Neural progenitor cell (in vitro differentiated cells): ENCODE data around the gene EDEM1.

Experiments
- CTCF ChIP-seq: fragments of 200-600 bp; sonication (generic); IDR thresholded peaks from 2 replicates; pipeline ENCODE4 v1.5.1; 2017; ENCODE audit warnings: antibody characterized with exemption, mild to moderate bottlenecking
- EZH2 ChIP-seq: fragments of 200-600 bp; sonication (generic); IDR thresholded peaks from 2 replicates; pipeline ENCODE4 v1.6.1; 2017; ENCODE audit warnings: antibody characterized with exemption, mild to moderate bottlenecking, moderate library complexity
- EZH2phosphoT487 ChIP-seq: fragments of 200-600 bp; sonication (generic); IDR thresholded peaks from 2 replicates; pipeline ENCODE4 v1.6.1; 2017; ENCODE audit warnings: antibody characterized with exemption

GRCh38 chr3:5239602-5240001, 52.1 kb downstream of the EDEM1 start:
- TF ChIP-seq CTCF (no peak), EZH2phosphoT487 (no peak), EZH2 (no peak)
